ENCODE results near the gene MTRFR. TPM values are rescaled to one million over a fixed set of nuclear protein-coding genes. Genes with fewer than 3 reads are reported as not detected.

The MTRFR gene
- total RNA-seq, 4 donors from 2014 or later: 0.51 to 18.9 (median 8.3) TPM

DNA sequence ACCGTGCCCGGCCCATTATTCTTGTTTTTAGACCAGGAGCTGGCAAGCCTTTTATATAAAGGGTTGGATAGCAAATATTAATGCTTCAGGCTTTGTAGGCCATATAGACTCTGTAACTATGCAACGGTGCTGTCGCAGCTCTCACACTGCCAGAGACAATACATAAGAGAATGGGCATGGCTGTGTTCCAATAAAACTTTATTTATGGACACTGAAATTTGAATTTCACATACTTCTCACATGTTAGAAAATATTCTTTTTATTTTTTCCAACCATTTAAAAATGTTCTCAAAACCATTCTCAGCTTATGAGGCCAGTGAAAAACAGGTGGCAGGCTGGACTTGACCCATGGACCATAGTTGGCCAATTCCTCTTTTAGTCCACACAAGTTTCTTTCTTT is 51.4 kb downstream of the MTRFR start:
- Histone ChIP-seq H3K4me3 (no peak overlapping the region), H3K9me3 (no peaks in the 10 kb centered on the region), H3K27ac (no peak overlapping the region), H3K27me3 (no peaks in the 10 kb centered on the region), H3K36me3 (no peaks in the 10 kb centered on the region), H3K4me1 (no peaks in the 10 kb centered on the region)
- intact Hi-C loops (cut with DNase I; ENCODE audit: low total_unique reads): no loop called here
- no peak for DNase-seq
- TF ChIP-seq POLR2A (IDR thresholded peaks at IDR 0.05) (no peak), CTCF (IDR thresholded peaks at IDR 0.05) (no peak)

GRCh38 chr12:123286652-123287373 is 53.6 kb downstream of the MTRFR start:
- Histone ChIP-seq H3K4me3 (no peak overlapping the region), H3K27me3 (no peaks in the 10 kb centered on the region), H3K27ac (no peak overlapping the region), H3K9me3 (no peaks in the 10 kb centered on the region), H3K4me1 (no peaks in the 10 kb centered on the region), H3K36me3 (no peaks in the 10 kb centered on the region)
- no peak for DNase-seq
- intact Hi-C loops (cut with DNase I; ENCODE audit: low total_unique reads): no loop called here
- TF ChIP-seq CTCF (IDR thresholded peaks at IDR 0.05) (no peak), POLR2A (IDR thresholded peaks at IDR 0.05) (no peak)

DNA sequence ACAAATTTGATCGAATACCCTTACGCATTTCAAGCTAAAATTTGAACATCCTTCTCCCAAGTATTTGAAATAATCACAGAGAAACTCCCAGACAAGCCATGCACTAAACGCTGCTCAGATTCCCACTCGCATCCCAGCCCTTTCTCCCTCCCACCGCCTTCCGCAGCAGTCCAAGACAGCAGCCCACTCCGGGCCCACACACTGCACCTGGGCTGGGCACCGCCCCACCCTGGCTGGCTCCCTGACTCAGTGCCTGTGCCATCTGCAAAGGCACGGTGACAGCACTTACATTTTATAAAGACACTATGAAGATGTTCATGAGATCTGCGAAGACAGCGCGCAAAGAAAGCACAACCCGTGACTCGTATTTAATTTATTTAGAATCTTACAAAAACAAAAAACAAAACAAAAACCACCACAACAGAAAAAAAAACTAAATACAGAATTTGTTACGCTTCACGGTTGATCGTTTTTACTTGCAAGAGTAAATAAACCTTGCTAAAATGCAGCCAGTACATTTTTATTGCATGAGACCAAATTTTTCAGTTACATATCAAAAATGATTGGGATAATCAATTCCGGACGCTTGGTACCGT is 55.6 kb downstream of the MTRFR start:
- DNase-seq: no peak
- no peak for TF ChIP-seq CTCF (IDR thresholded peaks at IDR 0.05)
- TF ChIP-seq POLR2A (IDR thresholded peaks at IDR 0.05): no peak
- Histone ChIP-seq H3K4me1 (no peaks in the 10 kb centered on the region), H3K27me3 (no peaks in the 10 kb centered on the region), H3K36me3 (no peaks in the 10 kb centered on the region), H3K27ac (no peak overlapping the region), H3K9me3 (no peaks in the 10 kb centered on the region), H3K4me3 (no peak overlapping the region)
- intact Hi-C loops (cut with DNase I; ENCODE audit: low total_unique reads): no loop called here

DNA sequence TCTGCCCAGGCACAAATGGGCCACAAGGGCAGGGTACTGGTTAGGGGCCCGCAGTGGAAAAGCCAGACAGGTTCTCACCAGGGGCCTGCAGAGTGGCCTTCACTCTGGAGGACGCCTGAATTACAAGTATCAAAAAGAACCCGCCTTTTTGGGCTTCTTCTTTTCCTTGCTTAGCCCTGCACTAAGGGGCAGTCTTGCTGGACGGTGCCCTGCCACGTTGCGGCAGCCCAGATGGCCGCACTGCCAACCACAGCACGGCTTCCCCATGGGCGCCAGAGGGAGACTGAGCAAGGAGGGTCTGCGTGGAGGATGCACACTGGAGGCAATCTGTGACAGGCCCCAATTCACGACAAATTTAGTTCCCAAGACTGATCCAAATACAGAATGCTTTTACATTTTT is 56.7 kb downstream of the MTRFR start:
- intact Hi-C loops (cut with DNase I; ENCODE audit: low total_unique reads): no loop called here
- TF ChIP-seq CTCF (IDR thresholded peaks at IDR 0.05) (no peak), POLR2A (IDR thresholded peaks at IDR 0.05) (no peak)

GRCh38 chr12:123293178-123293760 is 60.0 kb downstream of the MTRFR start:
- no peak for DNase-seq
- Histone ChIP-seq H3K27ac (no peak overlapping the region), H3K9me3 (no peaks in the 10 kb centered on the region), H3K4me1 (no peaks in the 10 kb centered on the region), H3K4me3 (no peak overlapping the region), H3K27me3 (no peaks in the 10 kb centered on the region), H3K36me3 (no peaks in the 10 kb centered on the region)
- intact Hi-C loops (cut with DNase I; ENCODE audit: low total_unique reads): no loop called here
- no peak for TF ChIP-seq POLR2A (IDR thresholded peaks at IDR 0.05)
- no peak for TF ChIP-seq CTCF (IDR thresholded peaks at IDR 0.05)

More for the DNA sequence above, 56.7 kb downstream of the MTRFR start:
- Histone ChIP-seq H3K27me3 (no peaks in the 10 kb centered on the region), H3K4me3 (no peak overlapping the region), H3K36me3 (no peaks in the 10 kb centered on the region), H3K27ac (no peak overlapping the region), H3K4me1 (no peaks in the 10 kb centered on the region), H3K9me3 (no peaks in the 10 kb centered on the region)
- DNase-seq: no peak

All from uterus (tissue), 4 donors.